Activated CD4-positive, alpha-beta T cell treated with anti-CD3 and anti-CD28 coated beads, Interleukin-2, amount 50 U/mL, for 1 hour (primary cell): ENCODE measurements around the gene ARMH3.

ENCODE experiments used
- DNase-seq: peaks from one replicate; pipeline ENCODE4 v3.0.0-alpha.2; 2020

Gene ARMH3

DNA sequence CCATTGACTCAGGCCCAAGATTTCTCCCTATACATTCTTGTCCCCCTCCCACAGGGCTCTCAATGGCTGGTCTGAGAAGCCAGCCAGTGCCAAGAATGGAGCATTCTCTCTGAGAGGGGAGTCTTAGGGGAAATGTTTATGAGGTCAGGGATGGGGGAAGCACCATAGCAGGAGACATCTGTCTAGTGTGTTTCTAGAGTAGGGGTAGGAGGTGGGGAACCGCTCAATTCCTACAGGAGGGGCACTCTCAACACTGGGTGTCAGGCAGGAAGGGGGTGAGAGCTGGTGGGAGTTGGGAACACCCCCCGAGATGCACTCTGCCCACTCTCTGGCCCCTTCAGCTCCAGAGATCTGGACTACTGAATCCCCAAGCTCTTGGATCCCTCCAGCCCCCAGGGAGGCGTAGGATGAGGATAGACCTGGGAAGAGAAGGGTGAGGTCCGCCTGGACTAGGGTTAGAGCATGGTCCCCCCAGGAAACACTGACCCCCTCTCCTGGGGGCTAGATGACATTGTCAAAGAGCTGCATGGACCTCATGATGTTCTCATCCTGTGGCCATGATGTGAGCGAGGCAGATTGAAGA lies 229.0 kb downstream of the ARMH3 start:
- no peak for DNase-seq

DNA sequence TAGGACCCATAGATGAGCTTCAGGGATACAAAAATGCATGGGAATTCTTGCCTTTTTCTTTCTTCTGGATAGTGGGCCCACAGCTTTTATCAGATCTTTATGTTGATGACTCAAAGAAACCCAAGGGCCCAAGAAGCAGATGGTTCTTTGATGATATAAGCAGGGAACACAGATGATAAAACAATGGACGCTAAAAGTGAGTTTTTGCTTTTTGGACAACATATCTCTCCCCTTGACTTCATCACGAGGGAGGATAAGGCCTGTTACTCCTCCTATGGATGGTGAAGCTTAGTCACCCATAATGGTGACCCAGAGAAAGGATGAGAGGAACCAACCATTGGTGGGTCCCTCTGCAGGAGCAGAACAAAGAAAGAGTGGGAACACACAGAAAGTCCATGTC lies 231.2 kb downstream of the ARMH3 start:
- no peak for DNase-seq

DNA sequence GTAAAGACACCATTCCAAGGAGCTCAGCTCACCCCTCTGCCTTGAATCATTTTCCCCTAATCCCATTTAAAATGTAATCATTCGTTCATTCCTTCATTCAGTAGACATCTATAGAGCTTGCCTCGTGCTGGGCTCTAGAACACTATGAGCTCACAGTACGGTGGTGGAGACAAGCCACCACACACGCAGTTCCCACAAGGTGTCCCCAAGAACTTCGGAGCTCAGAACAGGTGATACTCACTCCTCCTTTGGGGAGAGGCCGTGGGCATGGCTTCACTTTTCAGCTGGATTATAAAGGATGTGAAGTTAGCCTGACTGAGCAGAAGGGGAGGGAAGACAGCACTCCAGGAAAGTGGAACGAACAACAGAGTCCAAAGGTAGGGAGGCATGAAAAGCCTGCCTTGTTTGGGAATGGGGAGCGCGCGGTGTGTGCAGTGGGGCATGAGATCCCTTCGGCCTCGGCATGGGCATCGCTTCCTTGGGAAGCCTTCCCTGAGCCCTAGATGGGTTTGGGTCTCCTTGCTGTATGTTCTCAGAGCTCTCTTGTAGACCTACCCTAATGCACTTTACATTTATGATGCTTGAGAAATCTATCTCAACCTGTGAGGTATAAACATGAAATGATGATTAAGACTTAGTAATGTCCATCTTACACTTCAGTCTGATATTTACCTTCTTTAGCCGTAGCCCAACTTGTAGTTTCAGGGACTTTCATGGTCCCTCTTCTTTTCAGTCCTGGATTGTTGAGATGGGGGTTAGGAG lies 236.9 kb downstream of the ARMH3 start:
- DNase-seq: peak; percentile 36

DNA sequence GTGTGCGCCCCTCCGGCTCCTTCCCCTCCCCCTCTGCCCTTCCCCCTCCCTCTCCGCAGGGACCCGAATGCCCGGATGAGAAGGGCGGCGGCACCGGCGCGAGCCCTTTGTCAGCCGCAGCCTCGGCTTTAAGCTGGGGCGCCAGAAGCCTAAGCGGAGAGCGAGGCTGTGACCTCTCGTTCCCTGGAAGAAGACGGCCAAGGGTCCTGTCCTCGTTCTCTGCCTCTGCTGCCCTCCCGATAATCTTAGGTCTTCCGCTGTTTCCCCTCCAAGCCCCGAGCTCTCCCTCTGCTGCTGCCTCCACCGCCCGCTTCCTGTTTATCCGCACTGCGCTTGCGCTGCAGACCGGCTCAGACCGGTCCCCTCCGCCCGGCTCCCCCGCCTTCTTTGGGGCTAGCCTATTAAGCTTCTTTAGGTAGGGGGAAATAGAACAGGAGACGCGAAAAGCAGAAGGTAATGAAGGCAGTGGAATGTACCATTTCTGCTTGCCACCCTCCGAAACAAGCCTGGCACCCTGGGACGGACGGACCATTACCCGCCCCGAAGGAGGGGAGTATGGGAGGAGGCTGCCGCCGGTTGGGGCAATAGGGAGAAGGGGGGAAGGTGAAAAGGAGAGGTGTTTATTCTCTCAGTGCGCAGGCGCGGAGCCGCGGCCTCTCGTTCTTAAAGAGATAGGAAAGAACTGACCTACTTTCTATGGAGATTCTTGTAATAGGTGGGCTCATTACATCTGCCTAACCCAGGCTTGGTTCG lies 237.7 kb downstream of the ARMH3 start, which contains the start of gene OGA:
Gene OGA, minus strand, starts transcription at position 326 of the 753 bp plus-strand sequence. CDS start 422 bp downstream, outside the sequence.
- DNase-seq: peak; percentile 96

DNA sequence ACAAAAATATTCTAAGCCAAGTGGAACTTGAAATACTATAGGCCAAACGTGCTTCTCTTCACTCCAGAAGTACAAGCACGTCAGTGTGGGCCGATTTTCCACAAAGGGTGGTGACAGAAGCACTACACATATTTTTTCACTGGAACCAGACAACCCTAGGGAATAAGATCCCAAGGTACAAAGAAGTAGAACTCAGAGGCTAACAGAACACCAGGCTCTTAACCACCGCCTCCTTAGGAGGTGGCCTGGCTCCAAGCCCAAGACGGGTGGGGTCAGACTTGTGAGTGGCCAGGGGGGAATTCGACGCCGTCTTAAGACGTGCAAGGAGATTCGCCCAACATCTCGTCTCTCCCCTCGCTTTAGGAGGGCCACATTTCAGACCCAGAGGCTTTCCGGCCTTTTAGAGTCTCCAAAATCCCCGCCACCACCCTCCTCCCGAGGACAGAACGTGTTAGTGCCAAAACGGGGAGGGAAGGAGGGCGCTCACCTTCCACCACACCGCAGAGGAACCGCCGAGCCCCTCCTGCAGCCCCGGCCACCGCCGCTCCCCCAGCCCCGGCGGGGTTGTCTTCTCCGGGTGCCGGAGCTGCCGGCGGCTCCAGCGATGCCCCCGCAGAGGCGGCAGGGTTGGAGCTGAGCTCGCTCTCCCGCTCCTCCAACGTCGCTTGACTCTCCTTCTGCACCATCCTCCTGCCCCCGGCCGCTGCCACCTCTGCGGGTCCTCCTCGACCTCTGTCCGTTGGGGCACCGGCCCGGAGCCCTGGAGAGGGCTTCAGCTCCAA lies 238.4 kb downstream of the ARMH3 start:
- DNase-seq: peak; percentile 30

DNA sequence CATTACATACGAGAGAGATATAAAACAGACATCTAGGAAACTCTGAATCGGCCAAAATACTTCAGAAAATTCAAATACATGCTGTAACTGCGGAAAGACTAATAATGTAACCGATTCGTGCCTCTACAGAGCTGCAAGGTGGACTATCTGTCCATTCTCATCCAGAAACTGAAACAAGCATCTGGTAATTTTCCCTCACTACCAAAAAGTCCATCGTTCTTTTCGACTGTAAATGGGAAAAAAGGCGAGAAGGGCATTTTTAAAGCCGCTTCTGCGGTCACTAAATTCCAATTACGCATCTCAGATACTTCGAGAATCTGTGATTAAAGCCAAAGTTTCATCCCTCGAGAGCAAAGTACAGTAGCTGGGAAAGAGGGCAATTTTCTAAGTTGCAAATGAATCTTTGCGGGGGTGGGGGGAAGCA lies 239.0 kb downstream of the ARMH3 start:
- no peak for DNase-seq

DNA sequence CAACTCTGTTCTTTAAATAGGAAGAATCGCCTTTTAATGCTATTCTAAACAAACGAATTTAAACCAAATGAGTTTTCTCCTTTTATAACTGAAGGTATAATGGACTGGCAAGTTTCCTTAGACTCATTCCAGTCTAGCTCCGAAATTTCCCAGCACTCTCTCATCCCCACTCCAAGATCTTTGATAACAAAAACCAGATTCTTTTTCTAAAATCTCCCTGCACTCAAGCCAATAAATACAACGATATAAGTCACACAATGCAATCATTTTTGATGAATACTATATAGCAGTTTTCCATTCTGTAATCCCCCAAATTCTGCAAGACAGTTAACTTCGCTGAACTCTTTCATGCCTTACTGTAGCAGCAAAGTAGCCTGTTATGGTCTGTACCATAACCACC lies 239.6 kb downstream of the ARMH3 start:
- no peak for DNase-seq

DNA sequence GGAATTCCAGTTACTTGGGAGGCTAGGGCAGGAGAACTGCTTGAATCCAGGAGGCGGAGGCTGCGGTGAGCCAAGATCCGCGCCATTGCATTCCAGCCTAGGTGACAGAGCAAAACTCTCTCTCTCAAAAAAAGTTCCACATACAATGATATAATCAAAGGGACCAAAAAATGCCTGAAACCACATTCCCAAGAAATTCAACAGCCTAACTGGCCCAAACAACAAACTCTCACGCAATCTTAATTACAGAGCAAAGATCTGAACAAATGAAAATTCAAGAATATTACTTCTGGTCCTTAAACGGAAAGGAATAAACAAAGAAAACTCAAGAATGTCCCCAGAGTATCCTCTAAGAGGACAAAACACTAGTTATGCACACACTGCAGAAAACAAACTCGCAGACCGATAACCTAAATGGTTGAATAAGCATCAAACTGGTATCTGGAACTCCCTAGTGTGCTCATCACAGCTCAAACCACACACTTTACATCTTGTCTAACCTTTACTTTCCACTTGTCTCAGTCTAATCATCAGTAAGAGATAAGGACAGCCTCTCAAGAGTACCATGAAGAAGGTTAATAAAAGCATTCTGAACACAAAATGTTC lies 241.4 kb downstream of the ARMH3 start:
- no peak for DNase-seq

DNA sequence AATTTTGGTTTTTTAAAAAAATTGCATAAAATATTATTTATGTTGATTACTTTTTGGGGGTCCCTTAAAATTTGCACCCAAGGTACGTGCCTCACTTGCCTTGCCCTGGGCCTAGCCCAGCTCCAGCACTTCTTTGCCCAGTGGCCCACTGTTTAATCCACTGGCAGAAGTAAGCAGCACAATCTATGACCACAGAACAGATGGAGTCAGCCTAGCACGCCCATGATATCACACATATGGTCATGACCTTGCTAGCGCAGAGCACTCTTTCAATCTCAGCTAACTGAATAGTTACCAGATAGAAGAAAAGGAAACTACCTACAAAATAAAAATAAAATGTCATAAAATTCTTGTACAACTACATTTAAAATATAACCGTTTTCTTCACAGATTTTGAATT lies 243.4 kb downstream of the ARMH3 start:
- DNase-seq: no peak

DNA sequence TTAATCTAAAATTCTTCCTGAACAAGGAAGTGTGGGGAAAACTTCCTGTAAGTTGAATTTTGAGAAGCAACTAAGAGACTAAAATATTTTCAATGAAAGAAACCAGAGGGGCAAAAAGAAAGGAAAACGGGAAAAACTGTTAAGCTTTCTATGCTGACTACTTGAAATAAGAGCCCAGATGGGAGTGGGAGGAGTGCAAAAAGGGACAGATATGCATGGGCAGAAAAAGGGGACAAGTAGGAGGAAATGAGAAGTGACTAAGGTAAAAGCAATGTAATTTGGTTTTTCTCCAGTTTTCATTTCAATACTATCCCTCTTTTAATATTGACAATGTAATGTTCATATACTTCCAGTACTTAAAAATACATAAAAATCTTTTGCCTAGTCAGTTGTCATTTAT lies 248.8 kb downstream of the ARMH3 start:
- DNase-seq: no peak

DNA sequence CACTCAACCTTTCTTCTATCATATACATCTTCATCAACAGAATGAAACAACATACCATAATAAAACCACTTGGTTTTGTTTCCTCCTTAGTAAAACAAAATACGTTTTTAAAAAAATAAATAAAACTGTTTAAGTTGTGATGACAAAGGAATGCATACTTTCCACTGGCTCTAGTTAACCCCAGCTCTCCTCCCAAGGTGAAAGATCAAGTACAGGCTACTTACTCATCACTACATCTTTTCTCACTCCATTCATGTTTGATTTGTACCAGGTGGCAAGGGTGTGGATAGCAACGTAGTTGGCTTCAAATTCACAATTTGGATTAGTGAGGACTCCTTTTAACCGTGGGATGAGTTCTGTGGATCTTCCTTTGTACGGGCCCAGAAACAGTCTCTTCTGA lies 252.5 kb downstream of the ARMH3 start:
- DNase-seq: no peak

DNA sequence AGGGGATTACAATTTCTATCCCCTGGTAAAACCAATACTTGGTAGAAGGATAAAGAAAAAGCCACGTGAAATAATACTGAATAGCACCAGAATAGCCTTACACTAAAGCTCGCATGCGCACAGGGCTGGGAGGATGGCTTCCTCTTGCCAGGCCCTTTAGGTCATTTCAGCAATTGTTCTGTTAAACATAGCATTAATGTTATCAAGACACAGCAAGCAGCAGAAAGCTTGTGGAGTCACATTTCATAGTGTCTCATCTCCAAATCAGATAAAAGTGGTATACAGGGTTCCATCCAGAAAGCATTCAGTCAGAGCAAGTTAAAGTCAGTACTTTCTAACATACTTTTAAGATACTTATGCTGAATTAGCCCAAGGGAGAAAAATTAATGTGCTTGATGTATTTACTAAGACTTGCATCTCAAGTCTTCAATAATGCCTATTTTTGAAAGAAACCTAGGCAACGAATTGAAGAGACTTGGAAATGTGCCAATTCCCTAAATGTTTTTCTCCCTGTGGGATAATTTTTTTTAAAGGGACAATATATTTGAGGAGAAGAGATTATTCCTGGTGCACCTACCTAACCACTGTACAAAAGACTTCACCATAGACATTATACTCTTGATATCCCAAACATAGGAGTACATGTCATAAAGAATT lies 258.4 kb downstream of the ARMH3 start:
- no peak for DNase-seq
